Renal cortical epithelial cell (primary cell): ENCODE measurements around the gene ZNF275. TPM values are rescaled to one million over a fixed set of nuclear protein-coding genes. Genes with fewer than 3 reads are reported as not detected.
"Not testable (repeated sequence)": the region's sequence is repeated elsewhere in the genome, so short reads cannot be mapped to it uniquely, and the experiment has no call there.

Experiments used
- DNase-seq: peaks from one replicate; pipeline ENCODE4 v3.0.0-alpha.2; 2011; ENCODE audit warnings: low read depth
- total RNA-seq: library from RNA; depleted of rRNA; stranded (reverse); fragments of >200 nt; gene quantifications from 2 replicates; pipeline ENCODE4 v1.2.3, GENCODE V29; 2014

The ZNF275 gene
- total RNA-seq, 1 donor from 2014 or later = 9.5 TPM

- DNase-seq = no peak
Observed at GRCh38 chrX:153319295-153320046, 14.5 kb upstream of the ZNF275 start.

DNA sequence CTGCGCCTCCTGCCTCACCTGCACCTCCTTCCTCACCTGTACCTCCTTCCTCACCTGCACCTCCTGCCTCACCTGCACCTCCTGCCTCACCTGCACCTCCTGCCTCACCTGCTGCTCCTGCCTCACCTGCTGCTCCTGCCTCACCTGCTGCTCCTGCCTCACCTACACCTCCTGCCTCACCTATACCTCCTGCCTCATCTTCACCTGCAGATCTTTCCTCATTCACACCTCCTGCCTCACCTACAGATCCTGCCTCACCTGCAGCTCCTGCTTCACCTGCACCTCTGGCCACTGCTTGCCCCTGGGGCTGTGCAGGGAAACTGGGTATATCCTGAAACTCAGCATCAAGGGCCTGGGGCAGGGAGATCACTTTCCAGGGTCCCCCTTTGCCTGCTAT is 13.9 kb upstream of the ZNF275 start:
- DNase-seq = not testable (repeated sequence)

DNA sequence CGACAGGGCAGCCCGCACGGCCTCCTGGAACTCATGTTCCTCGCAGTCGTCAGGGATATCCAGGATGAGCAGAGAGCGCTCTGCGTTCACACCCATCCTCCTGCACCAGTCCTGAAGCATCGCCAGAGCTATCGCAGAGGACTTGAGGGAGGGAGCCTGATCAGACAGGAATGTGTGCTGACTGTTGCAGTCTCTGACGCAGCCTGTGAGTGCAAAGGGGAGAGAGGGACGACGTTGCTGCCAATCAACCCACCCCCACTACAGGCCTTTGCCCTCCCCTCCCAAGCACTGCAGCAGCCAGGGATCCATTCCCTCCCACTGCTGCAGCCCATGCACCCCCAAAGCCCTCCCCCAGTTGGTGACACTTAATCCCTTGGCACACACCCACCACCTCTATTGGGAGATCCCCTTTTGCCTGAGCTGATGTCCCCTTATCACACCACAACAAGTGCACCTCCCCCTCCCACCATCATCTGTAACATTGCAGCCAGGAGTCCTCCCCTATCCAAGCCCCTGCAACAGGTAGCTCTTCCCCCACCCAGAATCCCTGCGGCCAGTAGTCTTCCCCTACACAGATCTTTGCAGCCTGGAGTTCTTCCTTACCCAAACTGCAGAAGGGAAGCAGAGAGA is 13.3 kb upstream of the ZNF275 start:
- no peak for DNase-seq

DNA sequence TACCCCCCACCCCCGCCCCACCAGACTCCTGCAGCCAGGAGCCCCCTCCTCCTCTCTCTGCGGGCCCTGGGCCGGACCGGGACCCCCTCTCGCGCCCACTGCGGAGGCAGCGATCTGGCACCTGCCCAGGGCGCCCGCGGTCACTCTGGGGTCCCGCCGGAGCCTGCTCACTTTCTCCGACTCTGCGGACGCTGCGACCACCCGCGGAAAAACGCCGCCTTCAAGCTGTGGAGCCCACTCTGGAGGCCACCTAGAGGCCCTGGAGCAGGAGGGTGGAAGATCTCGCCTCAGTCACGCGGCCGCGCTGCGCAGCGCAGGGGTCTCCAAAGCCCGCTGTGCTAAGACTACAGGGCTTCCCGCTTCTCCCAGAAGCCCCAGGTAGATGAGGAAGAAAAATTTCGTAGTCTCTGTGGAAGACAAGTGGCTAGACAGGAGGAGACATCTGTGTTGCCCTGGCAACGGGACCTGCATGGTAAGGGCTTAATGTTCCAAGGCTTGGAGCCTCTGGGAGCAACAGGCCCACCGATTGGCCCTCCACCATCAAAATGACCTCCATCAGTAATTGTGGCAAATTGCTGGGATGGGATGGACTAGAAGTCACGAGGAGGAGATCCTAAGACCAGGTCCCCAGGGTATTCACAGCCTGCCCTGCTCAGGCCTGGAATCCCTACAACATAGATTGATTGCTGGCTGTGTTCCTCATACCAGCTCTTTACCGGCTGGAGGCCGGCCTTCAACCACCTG is 12.4 kb upstream of the ZNF275 start, which contains the start of gene PNMA6F:
TSS of gene PNMA6F (minus strand) at position 387 of the 744 bp plus-strand sequence. CDS start 1,093 bp downstream, outside the sequence.
- DNase-seq = no peak

DNA sequence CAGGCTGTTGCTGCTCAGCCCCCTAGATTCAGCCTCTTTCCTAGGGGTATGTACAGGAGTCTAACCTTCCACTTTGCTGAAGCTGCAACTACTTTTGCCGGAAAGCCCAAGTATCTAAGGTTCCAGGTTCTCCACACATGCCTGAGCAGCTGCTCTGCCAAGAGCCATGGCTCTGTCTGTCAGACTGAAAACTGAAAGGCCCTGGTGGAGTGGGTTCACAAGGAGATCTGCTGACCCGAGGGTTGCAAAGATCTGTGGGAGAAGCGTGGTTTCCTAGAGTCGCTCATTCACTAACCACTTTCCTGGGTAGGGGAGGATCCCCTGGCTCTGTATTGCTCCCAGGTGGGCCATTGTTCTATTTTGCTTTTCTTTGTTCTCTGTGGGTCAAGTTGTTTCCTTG is 6.4 kb upstream of the ZNF275 start:
- no peak for DNase-seq

- DNase-seq = peak; percentile 57
Observed at GRCh38 chrX:153333266-153333665, 687 bp upstream of the ZNF275 start.

DNA sequence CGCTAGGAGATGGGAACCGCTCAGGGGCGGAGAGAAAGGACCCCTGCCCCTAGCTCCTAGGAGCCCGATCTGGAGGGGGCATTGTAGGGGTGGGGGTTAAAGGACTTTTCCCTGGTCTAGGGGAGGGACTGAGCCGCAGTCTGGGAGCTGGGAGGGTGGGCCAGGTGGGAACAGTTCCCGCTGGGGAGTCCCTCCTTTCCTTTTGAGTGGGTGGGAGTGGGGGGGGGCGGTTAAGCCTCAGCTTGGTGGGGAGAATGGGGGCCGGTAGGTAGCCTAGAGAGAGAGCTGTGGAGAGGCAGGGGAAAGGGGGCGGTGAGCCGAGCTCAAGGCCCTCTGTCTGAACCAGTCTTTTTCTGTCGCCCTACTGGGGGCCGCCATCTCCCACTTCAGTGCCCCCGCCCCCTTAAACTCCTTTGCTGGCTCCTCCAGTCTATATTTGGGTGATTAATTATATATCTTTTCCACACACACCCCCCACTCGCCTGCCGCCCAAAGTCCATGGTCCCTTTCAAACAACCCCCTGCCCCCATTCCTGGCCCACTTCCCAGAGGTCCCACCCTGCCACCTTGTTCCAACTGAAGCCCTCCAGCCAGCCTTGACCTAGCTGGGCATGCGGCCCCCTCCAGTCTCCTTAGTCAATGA is 822 bp downstream of the ZNF275 start:
- DNase-seq = no peak

- DNase-seq = no peak
Observed at GRCh38 chrX:153336121-153336894, 2.4 kb downstream of the ZNF275 start.

GRCh38 chrX:153336988-153337387 is 3.0 kb downstream of the ZNF275 start:
- DNase-seq = no peak

GRCh38 chrX:153338836-153339235 is 4.9 kb downstream of the ZNF275 start:
- no peak for DNase-seq

DNA sequence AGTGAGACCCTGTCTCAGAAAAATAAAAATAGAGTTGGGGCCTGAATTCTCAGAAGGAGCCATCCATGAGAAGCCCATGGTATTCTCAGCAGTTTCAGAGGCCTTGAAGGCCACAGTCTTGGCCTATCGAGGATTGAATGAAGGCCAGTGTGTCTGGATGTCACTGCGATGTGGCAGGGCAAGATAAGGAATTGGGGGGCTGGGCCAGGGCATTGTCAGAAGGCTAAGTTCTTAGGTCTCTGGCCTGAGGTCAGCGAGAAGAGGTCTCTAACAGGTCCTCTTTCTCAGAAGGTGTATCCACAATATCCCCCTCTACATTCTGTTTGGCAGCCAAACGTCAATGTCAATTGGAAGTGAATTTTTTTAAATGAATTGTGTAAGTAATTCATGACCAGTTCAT is 5.7 kb downstream of the ZNF275 start:
- DNase-seq = no peak

- no peak for DNase-seq
Observed at GRCh38 chrX:153340111-153340510, 6.2 kb downstream of the ZNF275 start.

DNA sequence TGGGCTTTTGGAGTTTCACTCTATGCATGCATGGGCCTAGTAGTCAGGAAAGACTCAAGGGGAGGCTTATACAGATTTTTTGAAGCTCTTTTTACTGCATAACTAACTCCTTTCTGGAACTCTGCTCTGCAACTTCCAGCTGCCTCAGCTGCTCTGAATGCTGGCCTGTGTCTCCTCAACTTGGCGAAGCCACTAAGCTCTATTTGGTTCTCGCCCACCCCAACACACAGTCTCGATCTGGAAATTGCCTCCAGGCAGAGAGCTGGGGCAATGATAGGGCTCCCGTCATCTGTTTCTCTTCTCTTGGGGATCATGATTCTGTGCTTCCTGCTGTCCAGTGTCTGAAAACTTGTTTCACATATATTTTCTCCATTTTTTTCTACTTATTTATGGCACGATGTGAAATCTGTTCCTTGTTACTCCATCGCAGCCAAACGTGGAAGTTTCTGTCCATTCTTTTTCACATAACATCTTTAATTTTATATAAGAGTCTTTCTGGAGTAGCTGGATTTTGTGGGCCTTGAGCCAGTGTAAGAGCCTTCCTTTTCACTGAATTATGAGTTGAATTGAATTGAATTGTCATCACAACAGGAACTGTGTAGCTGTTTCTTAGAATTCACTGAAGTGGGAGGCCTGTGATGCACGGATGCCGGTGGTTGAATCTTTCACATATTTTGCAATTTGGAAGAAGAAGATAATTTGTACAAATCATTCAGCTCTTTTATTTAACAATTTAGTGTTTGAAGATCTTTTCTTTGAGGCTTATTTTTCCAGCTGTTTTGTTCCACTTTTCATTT is 9.0 kb downstream of the ZNF275 start:
- no peak for DNase-seq

GRCh38 chrX:153343674-153344073 is 9.7 kb downstream of the ZNF275 start:
- DNase-seq = no peak

DNA sequence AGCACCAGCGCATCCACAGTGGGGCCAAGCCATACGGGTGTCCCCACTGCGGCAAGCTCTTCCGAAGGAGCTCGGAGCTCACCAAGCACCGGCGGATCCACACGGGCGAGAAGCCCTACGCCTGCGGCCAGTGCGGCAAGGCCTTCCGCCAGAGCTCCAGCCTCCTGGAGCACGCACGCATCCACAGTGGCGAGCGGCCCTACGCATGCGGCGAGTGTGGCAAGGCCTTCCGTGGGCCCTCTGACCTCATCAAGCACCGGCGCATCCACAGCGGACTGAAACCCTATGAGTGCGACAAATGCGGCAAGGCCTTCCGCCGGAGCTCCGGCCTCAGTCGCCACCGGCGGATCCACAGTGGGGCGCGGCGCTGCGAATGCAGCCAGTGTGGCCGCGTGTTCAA is 13.6 kb downstream of the ZNF275 start:
- DNase-seq = no peak

DNA sequence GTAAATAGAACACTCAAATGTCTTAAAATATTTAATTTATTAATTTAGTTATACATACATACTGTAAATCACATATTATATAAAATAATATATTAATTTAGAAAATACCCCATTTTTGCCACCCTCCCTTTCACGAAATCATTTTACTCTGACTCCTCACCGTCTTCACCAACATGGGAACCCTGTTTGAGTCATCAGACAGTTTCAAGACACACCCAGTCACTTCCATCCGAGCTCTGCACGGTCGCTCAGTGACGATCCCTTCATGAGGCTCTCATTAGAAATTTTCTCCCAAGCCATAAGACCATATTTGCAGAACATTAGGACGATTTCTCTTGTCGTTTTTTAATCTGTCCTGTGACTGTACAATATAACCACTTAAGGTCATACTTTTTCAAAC is 14.5 kb downstream of the ZNF275 start:
- DNase-seq = no peak

DNA sequence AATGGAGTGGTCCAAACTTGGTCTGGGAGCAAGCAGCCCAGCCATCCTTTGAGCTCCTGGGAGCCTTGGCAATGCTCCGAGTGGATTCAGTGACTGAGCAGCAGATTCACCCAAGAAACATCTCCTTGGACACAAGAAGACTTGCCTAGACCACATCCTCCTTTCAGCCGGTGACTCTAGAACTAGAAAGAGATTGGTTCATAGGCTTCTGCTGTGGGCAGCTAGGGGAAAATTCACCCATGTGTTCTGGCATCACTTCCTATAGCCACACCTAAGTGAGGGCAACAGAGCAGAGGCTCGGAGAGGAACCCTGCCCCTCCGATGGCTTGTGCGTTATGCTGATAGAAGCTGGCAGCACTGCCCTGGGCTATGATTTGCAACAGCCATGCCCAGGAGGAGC is 16.0 kb downstream of the ZNF275 start:
- DNase-seq = no peak

DNA sequence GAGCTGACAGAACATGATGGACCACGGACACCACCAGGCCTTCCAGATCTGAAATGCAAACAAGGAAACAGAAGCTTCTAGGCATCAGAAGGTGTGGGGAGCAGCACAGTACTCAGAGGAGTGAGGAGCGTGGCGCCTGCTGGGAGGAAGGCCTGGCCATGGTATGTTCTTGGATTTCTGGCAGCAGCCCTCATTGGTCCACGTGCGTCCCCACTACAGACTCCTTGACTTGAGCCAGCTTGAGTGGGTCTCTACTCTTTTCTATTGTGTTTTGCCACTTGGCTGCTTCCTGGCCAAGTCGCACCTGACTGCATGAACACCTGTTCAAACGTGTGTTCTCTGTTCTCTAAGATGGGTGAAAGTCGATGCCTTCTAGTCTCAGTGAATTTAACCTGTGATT is 18.0 kb downstream of the ZNF275 start:
- no peak for DNase-seq

GRCh38 chrX:153352858-153353257 is 18.9 kb downstream of the ZNF275 start:
- DNase-seq = no peak

- no peak for DNase-seq
Observed at GRCh38 chrX:153353416-153353815, 19.5 kb downstream of the ZNF275 start.

DNA sequence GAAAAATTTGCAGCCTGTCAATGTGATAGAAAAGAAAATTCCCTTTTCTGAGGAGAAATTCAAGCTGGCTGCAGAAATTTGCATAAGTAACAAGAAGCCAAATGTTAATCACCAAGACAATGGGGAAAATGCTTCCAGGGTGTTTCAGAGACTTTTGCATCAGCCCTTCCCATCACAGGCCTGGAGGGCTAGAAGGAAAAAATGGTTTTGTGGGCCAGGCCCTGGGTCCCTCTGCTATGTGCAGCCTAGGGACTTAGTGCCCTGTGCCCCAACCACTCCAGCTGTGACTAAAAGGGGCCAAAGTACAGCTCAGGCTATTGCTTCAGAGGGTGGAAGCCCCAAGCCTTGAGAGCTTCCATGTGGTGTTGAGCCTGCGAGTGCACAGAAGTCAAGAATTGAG is 23.9 kb downstream of the ZNF275 start:
- no peak for DNase-seq
